Osteoblast (primary cell): Measurements from ENCODE around the gene PAF1. TPM values are rescaled to one million over a fixed set of nuclear protein-coding genes. Genes with fewer than 3 reads are reported as not detected.

Source experiments
- DNase-seq: peaks from one replicate; pipeline ENCODE4 v3.0.0; 2011; ENCODE audit warnings: low spot score, mixed read lengths; ENCODE audit not compliant: insufficient read length; ENCODE audit errors: missing footprints
- H2AFZ ChIP-seq: 2 replicates; pipeline ENCODE4 v1.6.0; 2011; ENCODE audit warnings: mild to moderate bottlenecking, low read length
- H3K27ac ChIP-seq: 2 replicates; pipeline ENCODE4 v1.5.1; 2011; ENCODE audit warnings: mild to moderate bottlenecking, low read depth, low read length, moderate library complexity
- H3K27me3 ChIP-seq: 2 replicates; pipeline ENCODE4 v1.6.0; 2012; ENCODE audit warnings: mild to moderate bottlenecking, control low read depth, inconsistent platforms, low read length, moderate library complexity; ENCODE audit not compliant: insufficient read depth
- H3K36me3 ChIP-seq: 2 replicates; pipeline ENCODE4 v1.5.1; 2011; ENCODE audit warnings: mild to moderate bottlenecking, low read length, control low read depth, moderate library complexity; ENCODE audit not compliant: insufficient read depth
- H3K4me1 ChIP-seq: 2 replicates; pipeline ENCODE4 v1.5.1; 2011; ENCODE audit warnings: mild to moderate bottlenecking, low read length, control low read depth, moderate library complexity; ENCODE audit not compliant: insufficient read depth
- H3K4me2 ChIP-seq: 2 replicates; pipeline ENCODE4 v1.6.0; 2011; ENCODE audit warnings: mild to moderate bottlenecking, low read length; ENCODE audit not compliant: insufficient read depth
- H3K4me3 ChIP-seq: fragments of 200-600 bp; sonication (generic); 3 replicates; pipeline ENCODE4 v1.5.1; 2012; ENCODE audit warnings: mild to moderate bottlenecking, low read length, inconsistent platforms; ENCODE audit not compliant: insufficient read depth
- H3K79me2 ChIP-seq: 2 replicates; pipeline ENCODE4 v1.6.0; 2012; ENCODE audit warnings: mild to moderate bottlenecking, low read length, control low read depth, inconsistent platforms; ENCODE audit not compliant: insufficient read depth
- H3K9me3 ChIP-seq: 2 replicates; pipeline ENCODE4 v1.5.1; 2011; ENCODE audit warnings: low read depth, low read length, control low read depth
- H4K20me1 ChIP-seq: 2 replicates; pipeline ENCODE4 v1.6.0; 2012; ENCODE audit warnings: mild to moderate bottlenecking, low read length, control low read depth; ENCODE audit not compliant: insufficient read depth
- CTCF ChIP-seq: IDR thresholded peaks from 2 replicates; pipeline ENCODE4 v1.5.1; 2011; ENCODE audit warnings: mild to moderate bottlenecking, low read depth, low read length, moderate library complexity; ENCODE audit errors: extremely low read depth
- total RNA-seq: library from RNA; depleted of rRNA; stranded (reverse); fragments of >200 nt; gene quantifications from 2 replicates; pipeline ENCODE4 v1.2.3, GENCODE V29; 2012

Gene PAF1
- total RNA-seq, 1 donor = 29.3 TPM

- Histone ChIP-seq H3K4me2 (peak overlapping the region; percentile 79), H3K27ac (peak overlapping the region; percentile 98), H3K36me3 (peaks cover 67% of the 10 kb centered on the region), H3K9me3 (no peaks in the 10 kb centered on the region), H4K20me1 (no peaks in the 10 kb centered on the region), H2AFZ (peak overlapping the region; percentile 56), H3K79me2 (peaks cover 35% of the 10 kb centered on the region), H3K27me3 (no peaks in the 10 kb centered on the region), H3K4me1 (peaks cover 20% of the 10 kb centered on the region), H3K4me3 (peak overlapping the region; percentile 49)
- TF ChIP-seq CTCF = no peak
- DNase-seq = peak; percentile 84
Observed at GRCh38 chr19:39372941-39373340, 18.0 kb downstream of the PAF1 start.

- peak overlapping the region; percentile 79 for H3K4me2 ChIP-seq
- TF ChIP-seq CTCF = no peak
Observed at GRCh38 chr19:39372047-39372802, 18.7 kb downstream of the PAF1 start.

GRCh38 chr19:39370735-39371134, 20.2 kb downstream of the PAF1 start:
- H3K27me3 ChIP-seq = no peaks in the 10 kb centered on the region
- no peak for TF ChIP-seq CTCF
- H3K27ac ChIP-seq = no peak overlapping the region
- no peak overlapping the region for H3K4me3 ChIP-seq
- H3K4me2 ChIP-seq = no peak overlapping the region
- no peaks in the 10 kb centered on the region for H4K20me1 ChIP-seq
- DNase-seq = no peak
- H3K79me2 ChIP-seq = peaks cover 45% of the 10 kb centered on the region
- peaks cover 20% of the 10 kb centered on the region for H3K4me1 ChIP-seq
- H2AFZ ChIP-seq = no peak overlapping the region
- peaks cover 53% of the 10 kb centered on the region for H3K36me3 ChIP-seq
- no peaks in the 10 kb centered on the region for H3K9me3 ChIP-seq

More at GRCh38 chr19:39372047-39372802, 18.7 kb downstream of the PAF1 start:
- Histone ChIP-seq H3K9me3 (no peaks in the 10 kb centered on the region), H4K20me1 (no peaks in the 10 kb centered on the region), H2AFZ (peak overlapping the region; percentile 63), H3K27me3 (no peaks in the 10 kb centered on the region), H3K27ac (peak overlapping the region; percentile 98), H3K4me1 (peaks cover 20% of the 10 kb centered on the region), H3K79me2 (peaks cover 36% of the 10 kb centered on the region), H3K36me3 (peaks cover 60% of the 10 kb centered on the region), H3K4me3 (peak overlapping the region; percentile 49)
- peak; percentile 97 for DNase-seq

DNA sequence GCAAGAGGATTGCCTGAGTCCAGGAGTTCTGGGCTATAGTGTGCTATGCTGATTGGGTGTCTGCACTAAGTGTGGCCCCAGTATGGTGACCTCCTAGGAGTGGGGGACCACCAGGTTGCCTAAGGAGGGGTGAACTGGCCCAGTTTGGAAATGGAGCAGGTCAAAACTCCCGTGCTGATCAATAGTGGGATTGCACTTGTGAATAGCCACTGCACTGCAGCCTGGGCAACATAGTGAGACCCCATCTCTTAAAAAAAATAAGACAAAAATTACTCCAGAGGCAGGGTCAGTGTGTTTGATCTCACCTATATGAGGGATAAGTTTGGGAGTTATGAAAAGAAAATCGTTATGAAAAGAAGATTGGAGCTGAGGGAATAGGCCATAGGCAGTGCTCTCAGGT, 21.7 kb downstream of the PAF1 start:
- Histone ChIP-seq H3K9me3 (no peaks in the 10 kb centered on the region), H3K4me2 (no peak overlapping the region), H2AFZ (no peak overlapping the region), H3K27ac (no peak overlapping the region), H3K27me3 (no peaks in the 10 kb centered on the region), H3K4me1 (peaks cover 23% of the 10 kb centered on the region), H3K4me3 (no peak overlapping the region), H3K36me3 (peaks cover 54% of the 10 kb centered on the region), H4K20me1 (no peaks in the 10 kb centered on the region), H3K79me2 (peaks cover 44% of the 10 kb centered on the region)
- no peak for DNase-seq
- TF ChIP-seq CTCF = no peak
